ENCODE measurements around the gene TRIM9. TPM values are rescaled to one million over a fixed set of nuclear protein-coding genes. Genes with fewer than 3 reads are reported as not detected.

TRIM9 gene
- total and polyA plus RNA-seq, 2 experiments from 2014 or later: 4.4 to 6.2 TPM

DNA sequence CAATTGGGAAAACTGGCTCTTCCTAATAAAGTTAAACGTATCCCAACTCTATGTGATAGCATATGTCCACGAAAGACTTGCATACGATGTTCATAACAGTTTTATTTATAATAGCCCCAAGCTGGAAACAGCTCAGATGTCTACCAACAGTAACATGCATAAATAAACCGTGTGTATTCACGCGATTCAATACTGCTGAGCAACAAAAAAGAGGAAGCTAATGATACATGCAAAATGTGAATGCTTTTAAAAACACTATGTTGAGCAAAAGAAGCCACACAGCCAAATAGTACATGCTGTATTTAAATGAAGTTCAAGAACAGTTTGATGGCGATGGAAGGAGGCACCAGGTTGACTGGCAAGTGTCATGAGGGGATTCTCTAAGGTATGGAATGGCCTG, 55.7 kb downstream of the TRIM9 start:
- no peaks in the 10 kb centered on the region for H3K79me2 ChIP-seq (replicated peaks; ENCODE audit: insufficient read depth)
- H4K20me1 ChIP-seq (replicated peaks; ENCODE audit: insufficient read depth): no peaks in the 10 kb centered on the region
- peaks cover 32% of the 10 kb centered on the region for H3K4me1 ChIP-seq (ENCODE audit: insufficient read depth)
- Mint-ChIP-seq H3K36me3 (ENCODE audit: low read depth) (no peaks in the 10 kb centered on the region), H3K27ac (no peak overlapping the region), H3K4me3 (no peak overlapping the region), H3K9me3 (no peaks in the 10 kb centered on the region), H3K27me3 (ENCODE audit: insufficient read depth, low read depth, poor library complexity) (no peaks in the 10 kb centered on the region), H3K4me1 (peaks cover 32% of the 10 kb centered on the region)
- no peaks in the 10 kb centered on the region for H3K27me3 ChIP-seq (ENCODE audit: insufficient read depth)
- H3K27ac ChIP-seq (ENCODE audit: low read depth): no peak overlapping the region
- H3F3A ChIP-seq (replicated peaks; ENCODE audit: low read depth): no peaks in the 10 kb centered on the region
- H3K9me2 ChIP-seq (ENCODE audit: insufficient read depth): no peaks in the 10 kb centered on the region
- H3K4me2 ChIP-seq: peak overlapping the region; percentile 63
- TF ChIP-seq CREB1 (CRISPR knock-in tag; IDR thresholded peaks at IDR 0.05; ENCODE audit: low read depth) (no peak), EZH2phosphoT487 (IDR thresholded peaks at IDR 0.05; ENCODE audit: unreplicated experiment) (no peak)
- TF ChIP-seq, protein P1, sequence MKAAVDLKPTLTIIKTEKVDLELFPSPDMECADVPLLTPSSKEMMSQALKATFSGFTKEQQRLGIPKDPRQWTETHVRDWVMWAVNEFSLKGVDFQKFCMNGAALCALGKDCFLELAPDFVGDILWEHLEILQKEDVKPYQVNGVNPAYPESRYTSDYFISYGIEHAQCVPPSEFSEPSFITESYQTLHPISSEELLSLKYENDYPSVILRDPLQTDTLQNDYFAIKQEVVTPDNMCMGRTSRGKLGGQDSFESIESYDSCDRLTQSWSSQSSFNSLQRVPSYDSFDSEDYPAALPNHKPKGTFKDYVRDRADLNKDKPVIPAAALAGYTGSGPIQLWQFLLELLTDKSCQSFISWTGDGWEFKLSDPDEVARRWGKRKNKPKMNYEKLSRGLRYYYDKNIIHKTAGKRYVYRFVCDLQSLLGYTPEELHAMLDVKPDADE (IDR thresholded peaks at IDR 0.05): no peak
- H3K36me3 ChIP-seq (ENCODE audit: insufficient read depth): no peaks in the 10 kb centered on the region
- DNase-seq (ENCODE audit: low spot score) (no peak), ATAC-seq (no peak)
- no peak overlapping the region for H2AFZ ChIP-seq
- H3K4me3 ChIP-seq: no peak overlapping the region

DNA sequence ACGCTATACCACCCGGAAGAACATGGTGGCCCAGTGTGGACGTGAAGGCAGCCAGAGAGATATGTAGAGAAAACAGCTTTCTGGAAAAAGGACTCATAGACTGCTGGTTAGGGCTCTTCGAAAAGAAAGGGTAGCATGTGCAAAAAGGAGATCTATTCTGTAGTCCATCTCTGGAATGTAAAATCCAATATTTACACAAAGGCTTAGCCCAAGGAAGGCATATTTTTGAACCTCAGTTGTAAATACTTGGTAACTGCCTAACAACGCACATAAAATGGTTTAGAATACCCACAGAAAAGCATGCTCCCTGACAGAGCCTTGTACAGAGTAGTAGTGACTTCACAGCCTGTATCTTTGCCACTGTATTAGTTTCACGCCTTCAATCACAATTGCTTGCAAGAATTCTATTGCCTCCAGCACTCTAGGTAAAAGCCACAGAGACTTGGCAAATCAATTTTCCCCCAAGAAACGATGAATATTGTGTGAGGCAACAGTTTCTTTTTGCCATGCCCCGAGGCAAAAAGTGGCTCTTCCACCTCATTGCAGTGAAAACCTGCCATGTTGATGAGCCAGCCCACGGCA, 59.2 kb downstream of the TRIM9 start:
- no peaks in the 10 kb centered on the region for H4K20me1 ChIP-seq (replicated peaks; ENCODE audit: insufficient read depth)
- H3K27me3 ChIP-seq (ENCODE audit: insufficient read depth): no peaks in the 10 kb centered on the region
- no peak overlapping the region for H3K27ac ChIP-seq (ENCODE audit: low read depth)
- H2AFZ ChIP-seq: no peak overlapping the region
- DNase-seq (ENCODE audit: low spot score) (no peak), ATAC-seq (no peak)
- H3K4me1 ChIP-seq (ENCODE audit: insufficient read depth): peaks cover 15% of the 10 kb centered on the region
- H3K4me3 ChIP-seq: no peak overlapping the region
- H3K9me3 Mint-ChIP-seq: no peaks in the 10 kb centered on the region
- no peaks in the 10 kb centered on the region for H3K9me2 ChIP-seq (ENCODE audit: insufficient read depth)
- no peaks in the 10 kb centered on the region for H3K79me2 ChIP-seq (replicated peaks; ENCODE audit: insufficient read depth)
- peaks cover 19% of the 10 kb centered on the region for H3K4me1 Mint-ChIP-seq
- H3K4me3 Mint-ChIP-seq: no peak overlapping the region
- no peaks in the 10 kb centered on the region for H3F3A ChIP-seq (replicated peaks; ENCODE audit: low read depth)
- H3K27ac Mint-ChIP-seq: no peak overlapping the region
- no peaks in the 10 kb centered on the region for H3K36me3 Mint-ChIP-seq (ENCODE audit: low read depth)
- H3K27me3 Mint-ChIP-seq (ENCODE audit: insufficient read depth, low read depth, poor library complexity): peaks cover 2% of the 10 kb centered on the region
- no peaks in the 10 kb centered on the region for H3K36me3 ChIP-seq (ENCODE audit: insufficient read depth)
- H3K4me2 ChIP-seq: no peak overlapping the region
- TF ChIP-seq EZH2phosphoT487 (IDR thresholded peaks at IDR 0.05; ENCODE audit: unreplicated experiment): no peak
- TF ChIP-seq ZNF331 (CRISPR knock-in tag; IDR thresholded peaks at IDR 0.05; ENCODE audit: low read depth): no peak
- no peak for TF ChIP-seq JUNB (IDR thresholded peaks at IDR 0.05; ENCODE audit: unreplicated experiment)
- TF ChIP-seq, protein P2, sequence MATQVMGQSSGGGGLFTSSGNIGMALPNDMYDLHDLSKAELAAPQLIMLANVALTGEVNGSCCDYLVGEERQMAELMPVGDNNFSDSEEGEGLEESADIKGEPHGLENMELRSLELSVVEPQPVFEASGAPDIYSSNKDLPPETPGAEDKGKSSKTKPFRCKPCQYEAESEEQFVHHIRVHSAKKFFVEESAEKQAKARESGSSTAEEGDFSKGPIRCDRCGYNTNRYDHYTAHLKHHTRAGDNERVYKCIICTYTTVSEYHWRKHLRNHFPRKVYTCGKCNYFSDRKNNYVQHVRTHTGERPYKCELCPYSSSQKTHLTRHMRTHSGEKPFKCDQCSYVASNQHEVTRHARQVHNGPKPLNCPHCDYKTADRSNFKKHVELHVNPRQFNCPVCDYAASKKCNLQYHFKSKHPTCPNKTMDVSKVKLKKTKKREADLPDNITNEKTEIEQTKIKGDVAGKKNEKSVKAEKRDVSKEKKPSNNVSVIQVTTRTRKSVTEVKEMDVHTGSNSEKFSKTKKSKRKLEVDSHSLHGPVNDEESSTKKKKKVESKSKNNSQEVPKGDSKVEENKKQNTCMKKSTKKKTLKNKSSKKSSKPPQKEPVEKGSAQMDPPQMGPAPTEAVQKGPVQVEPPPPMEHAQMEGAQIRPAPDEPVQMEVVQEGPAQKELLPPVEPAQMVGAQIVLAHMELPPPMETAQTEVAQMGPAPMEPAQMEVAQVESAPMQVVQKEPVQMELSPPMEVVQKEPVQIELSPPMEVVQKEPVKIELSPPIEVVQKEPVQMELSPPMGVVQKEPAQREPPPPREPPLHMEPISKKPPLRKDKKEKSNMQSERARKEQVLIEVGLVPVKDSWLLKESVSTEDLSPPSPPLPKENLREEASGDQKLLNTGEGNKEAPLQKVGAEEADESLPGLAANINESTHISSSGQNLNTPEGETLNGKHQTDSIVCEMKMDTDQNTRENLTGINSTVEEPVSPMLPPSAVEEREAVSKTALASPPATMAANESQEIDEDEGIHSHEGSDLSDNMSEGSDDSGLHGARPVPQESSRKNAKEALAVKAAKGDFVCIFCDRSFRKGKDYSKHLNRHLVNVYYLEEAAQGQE (IDR thresholded peaks at IDR 0.05; ENCODE audit: unreplicated experiment): no peak
- TF ChIP-seq, protein P1 (IDR thresholded peaks at IDR 0.05): no peak
- no peak for TF ChIP-seq STAT1 (IDR thresholded peaks at IDR 0.05; ENCODE audit: unreplicated experiment)
- TF ChIP-seq, protein P3, sequence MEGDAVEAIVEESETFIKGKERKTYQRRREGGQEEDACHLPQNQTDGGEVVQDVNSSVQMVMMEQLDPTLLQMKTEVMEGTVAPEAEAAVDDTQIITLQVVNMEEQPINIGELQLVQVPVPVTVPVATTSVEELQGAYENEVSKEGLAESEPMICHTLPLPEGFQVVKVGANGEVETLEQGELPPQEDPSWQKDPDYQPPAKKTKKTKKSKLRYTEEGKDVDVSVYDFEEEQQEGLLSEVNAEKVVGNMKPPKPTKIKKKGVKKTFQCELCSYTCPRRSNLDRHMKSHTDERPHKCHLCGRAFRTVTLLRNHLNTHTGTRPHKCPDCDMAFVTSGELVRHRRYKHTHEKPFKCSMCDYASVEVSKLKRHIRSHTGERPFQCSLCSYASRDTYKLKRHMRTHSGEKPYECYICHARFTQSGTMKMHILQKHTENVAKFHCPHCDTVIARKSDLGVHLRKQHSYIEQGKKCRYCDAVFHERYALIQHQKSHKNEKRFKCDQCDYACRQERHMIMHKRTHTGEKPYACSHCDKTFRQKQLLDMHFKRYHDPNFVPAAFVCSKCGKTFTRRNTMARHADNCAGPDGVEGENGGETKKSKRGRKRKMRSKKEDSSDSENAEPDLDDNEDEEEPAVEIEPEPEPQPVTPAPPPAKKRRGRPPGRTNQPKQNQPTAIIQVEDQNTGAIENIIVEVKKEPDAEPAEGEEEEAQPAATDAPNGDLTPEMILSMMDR (conservative IDR thresholded peaks at IDR 0.05; ENCODE audit: low read depth in 2 of 2): no peak
- no peak for TF ChIP-seq ZNF114 (CRISPR knock-in tag; IDR thresholded peaks at IDR 0.05)
- no peak for TF ChIP-seq EZH2 (IDR thresholded peaks at IDR 0.05; ENCODE audit: low read depth, unreplicated experiment)
- no peak for TF ChIP-seq POLR2AphosphoS5 (IDR thresholded peaks at IDR 0.05; ENCODE audit: low read depth)
- no peak for TF ChIP-seq NANOG (IDR thresholded peaks at IDR 0.05; ENCODE audit: borderline replicate concordance)
- TF ChIP-seq CREB1 (CRISPR knock-in tag; IDR thresholded peaks at IDR 0.05; ENCODE audit: low read depth): no peak
